CMK (cell line): ENCODE results near the gene RASL11A.
A peak's percentile ranks its signal among the peaks of the same experiment; 100 is the strongest.
"Not testable (repeated sequence)": the region's sequence is repeated elsewhere in the genome, so short reads cannot be mapped to it uniquely, and the experiment has no call there.

Experiments used
- DNase-seq: peaks from one replicate; pipeline ENCODE4 v3.0.0-alpha.2; 2010; ENCODE audit warnings: low read depth

Gene RASL11A, protein sequence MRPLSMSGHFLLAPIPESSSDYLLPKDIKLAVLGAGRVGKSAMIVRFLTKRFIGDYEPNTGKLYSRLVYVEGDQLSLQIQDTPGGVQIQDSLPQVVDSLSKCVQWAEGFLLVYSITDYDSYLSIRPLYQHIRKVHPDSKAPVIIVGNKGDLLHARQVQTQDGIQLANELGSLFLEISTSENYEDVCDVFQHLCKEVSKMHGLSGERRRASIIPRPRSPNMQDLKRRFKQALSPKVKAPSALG

DNA sequence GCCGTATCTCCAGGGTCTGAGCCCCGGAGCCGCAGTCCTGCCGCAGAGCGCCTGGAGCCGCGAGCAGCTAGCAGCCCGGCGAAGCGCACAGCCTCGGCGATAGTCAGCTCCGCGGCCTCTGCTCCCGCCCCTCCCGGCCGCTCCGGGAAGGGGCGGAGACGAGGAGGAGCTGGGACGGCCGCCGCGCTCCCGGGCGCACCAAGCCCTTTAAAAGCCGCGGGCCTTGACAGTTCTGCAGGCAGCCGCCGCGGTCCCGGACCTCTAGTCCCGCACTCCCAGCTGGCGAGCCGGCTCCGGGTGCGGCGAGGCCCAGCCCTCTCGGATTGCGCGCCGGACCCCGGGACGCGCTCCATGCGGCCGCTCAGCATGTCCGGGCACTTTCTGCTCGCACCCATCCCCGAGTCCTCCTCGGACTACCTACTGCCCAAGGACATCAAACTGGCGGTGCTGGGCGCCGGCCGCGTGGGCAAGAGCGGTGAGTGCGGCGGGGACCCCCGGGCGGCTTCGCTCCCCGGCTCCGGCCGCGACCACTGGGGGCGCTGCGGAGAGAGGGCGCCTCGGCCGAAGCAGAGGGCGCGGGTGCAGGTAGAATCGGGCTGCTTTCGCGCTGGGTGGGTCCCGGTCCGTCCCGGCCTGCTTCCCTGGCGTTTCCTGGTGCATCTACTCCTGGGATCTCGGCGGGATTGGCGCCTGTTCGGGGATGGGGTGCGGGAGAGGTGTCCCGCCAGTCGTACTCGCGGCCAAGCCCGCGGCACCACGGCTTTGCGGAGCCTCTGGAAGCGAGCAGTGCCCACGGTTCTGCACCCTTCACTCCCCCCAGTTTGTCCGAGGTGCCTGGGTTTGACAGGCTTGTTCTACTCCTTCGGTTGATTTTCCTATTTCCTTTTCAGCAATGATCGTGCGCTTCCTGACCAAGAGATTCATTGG, at the start of gene RASL11A:
Gene RASL11A, plus strand, starts transcription at position 237 of the 927 bp plus-strand sequence. Its CDS starts 115 bp downstream, at position 352.
- no peak for DNase-seq

DNA sequence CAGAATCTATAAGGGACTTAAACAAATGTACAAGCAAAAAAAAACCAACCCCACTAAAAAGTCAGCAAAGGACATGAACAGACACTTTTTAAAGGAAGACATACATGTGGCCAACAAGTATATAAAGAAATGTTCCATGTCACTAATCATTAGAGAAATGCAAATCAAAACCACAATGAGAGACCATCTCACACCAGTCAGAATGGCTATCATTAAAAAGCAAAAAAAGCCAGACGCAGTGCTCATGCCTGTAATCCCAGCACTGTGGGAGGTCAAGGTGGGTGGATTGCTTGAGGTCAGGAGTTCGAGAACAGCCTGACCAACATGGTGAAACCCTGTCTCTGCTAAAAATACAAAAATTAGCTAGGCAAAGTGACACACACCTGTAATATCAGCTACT, 48.5 kb upstream of the RASL11A start:
- DNase-seq: not testable (repeated sequence)

DNA sequence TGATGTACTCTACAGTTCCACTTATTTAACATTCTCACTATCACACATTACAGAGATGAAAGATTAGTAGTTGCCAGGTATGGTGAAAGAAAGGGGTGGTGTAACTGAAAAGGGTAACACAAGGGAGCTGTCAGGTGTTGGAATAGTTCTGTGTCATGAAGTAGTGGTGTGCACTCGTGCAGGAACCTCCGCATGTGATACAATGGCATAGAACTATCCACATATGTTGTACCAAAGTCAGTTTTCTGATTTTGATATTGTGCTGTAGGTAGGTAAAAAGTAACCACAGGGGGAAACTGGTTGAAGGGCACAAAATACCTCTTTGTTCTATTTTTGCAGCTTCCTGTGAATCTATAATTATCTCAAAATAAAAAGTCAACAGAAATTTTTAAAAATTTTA, 43.6 kb upstream of the RASL11A start:
- DNase-seq: no peak

DNA sequence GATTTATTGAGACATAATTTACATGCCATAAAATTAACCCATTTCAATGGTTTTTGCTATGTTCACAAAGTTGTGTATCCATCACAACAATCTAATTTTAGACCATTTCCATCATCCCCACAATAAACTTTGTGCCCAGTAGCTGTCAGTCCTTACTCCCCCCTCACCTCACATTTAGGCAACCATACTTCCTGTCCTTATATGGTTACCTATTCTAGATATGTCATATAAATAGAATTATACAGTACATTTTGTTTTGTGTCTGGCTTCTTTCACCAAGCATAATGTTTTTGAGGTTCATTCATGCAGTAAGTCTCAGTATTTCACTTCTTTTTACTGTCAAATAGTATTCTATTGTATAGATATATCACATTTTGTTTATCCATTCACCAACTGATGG, 42.5 kb upstream of the RASL11A start:
- no peak for DNase-seq

DNA sequence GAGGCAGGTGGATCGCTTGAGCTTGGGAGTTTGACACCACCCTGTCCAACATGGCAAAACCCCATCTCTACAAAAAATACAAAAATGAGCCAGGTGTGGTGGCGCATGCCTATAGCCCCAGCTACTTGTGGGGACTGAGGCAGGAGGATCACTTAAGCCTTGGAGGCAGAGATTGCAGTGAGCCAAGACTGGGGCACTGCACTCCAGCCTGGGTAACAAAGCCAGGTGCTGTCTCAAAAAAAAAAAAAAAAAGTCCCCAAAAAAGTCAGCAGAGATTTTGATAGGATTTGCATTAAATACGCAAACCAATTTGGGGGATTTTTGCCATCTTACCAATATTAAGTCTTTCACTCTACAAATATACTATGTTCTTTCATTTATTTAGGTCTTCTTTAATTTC, 41.0 kb upstream of the RASL11A start:
- DNase-seq: no peak

DNA sequence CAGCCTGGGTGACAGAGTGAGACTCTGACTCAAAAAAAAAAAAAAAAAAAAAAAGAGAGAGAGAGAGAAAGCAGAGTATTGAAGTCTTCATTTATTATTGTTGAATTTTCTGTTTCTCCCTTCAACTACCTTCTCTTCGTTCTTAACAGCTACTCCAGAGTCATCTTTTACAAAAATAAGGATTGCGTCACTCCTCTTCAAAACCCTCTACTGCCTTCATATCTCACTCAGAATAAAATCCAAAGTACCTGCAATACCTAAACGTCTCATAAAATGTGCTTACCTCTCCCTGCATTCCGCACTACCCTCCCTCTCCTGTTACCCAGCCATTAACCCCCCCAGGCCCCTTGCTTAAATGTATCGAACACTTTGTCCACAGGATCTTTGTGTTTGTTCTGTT, 36.7 kb upstream of the RASL11A start:
- DNase-seq: no peak

DNA sequence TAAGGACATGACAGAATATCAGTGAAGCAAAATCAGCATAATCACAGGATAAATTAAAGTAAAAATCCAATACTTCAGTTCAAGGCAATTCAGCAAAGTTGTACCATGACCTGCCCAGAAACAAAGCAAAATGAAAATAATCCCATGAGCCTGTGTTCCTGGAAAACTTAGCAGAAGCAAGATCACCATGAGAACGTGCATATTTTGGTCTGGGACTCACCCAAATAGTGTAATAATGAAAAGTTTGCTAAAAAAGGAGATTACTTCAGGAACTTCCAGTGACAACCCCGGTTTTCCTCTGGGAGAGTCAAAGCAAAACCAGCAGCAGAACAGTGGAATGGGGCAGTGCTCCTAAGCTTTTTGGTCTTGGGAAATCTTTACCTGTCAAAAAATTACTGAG, 34.2 kb upstream of the RASL11A start:
- DNase-seq: no peak

DNA sequence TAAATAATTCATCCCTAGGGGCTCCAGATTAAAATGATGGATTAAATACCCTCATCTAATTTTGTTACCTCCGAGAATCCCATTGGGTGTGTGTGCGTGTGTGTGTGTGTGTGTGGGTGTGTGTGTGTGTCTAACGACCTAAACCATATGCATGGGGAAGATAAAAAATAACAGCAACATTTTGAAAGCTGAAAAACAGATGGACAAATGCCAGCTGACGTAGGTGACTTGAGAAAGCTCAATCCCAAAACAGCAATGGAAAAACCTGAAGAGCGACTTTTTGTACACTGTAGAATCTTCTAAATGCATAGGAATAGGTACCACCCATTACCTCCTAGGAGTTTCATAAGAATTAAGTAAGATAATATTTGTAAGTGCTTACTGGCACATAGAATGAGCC, 27.9 kb upstream of the RASL11A start:
- no peak for DNase-seq

DNA sequence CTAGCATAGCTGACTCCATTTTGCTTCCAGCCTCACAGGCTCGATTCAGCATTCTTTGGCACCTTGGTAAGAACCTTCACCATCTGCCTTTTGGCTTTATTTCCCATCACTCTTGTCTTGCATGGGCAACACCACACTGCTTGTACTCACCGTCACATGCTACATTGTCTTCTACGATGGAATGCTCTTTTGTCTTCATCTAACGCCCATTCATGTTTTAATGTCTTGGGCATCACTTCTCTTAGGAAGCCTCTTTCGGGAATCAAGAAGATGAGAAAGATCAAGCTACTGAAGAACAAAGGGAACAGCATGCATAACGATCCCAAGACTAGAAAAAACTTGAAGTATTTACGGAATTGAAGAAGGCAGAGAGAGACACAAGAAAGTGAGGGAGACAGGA, 25.0 kb upstream of the RASL11A start:
- no peak for DNase-seq

DNA sequence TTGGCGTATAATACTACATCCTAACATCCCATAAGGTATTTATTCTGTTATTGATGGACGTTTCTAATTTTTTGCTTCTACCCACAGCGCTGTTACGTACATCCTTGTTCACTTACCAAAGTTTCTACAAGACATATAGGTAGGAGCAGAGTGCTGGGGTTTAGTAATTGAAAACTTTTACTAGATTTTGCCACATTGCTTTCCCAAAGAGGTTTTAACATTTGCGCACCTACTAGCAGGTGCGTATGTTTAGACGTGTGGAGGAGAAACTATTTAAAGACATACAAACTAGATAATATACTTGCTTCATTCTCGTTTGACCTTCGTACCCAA, 19.8 kb upstream of the RASL11A start:
- no peak for DNase-seq

DNA sequence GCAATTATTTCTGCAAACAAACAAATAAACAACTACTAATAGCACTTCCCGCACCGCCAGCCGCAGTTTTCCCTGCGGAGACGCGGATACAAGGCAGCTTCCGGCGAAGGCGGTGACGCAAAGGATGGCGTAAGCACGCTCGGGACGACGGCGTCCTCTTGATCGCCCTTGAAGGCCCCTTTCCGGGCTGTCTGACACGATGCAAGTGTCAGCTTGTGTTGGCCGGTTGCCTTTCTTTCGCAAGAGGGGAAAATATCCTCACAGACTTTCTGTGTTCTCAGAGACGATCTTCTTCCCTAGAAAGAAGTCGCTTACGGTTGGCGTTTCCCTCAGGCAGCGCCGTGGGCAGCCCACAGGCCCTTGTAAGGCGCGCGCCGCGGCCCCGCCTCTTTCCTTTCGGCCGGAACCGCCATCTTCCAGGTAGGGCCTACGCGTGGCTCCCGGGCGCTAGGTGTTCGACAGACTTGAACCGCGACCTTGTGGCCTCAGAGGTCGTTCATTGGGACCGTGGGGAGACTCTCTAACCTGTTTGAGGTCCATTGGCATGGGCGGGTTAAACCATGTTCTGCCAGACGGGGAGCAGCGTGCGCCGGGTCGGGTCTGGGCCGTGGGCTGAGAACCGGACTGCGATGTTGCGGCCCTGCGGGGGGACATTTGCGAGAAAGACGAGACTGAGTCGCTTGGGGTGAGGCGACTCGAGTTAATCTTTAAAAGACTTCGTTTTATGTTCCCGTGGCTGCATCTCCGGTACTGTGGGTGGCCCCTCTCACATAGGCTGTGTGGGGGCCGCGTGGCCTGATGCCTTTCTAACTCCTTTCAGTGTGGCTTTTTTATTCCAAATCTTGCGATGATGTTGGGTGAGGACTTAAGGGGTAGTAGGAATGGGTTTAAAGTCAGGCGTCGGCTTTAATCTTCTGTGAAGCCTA, 19.2 kb upstream of the RASL11A start, which contains the start of gene RPL21:
Gene RPL21, plus strand, starts transcription at position 393 of the 926 bp plus-strand sequence. CDS start 2,219 bp downstream, outside the sequence.
- DNase-seq: peak; percentile 73

DNA sequence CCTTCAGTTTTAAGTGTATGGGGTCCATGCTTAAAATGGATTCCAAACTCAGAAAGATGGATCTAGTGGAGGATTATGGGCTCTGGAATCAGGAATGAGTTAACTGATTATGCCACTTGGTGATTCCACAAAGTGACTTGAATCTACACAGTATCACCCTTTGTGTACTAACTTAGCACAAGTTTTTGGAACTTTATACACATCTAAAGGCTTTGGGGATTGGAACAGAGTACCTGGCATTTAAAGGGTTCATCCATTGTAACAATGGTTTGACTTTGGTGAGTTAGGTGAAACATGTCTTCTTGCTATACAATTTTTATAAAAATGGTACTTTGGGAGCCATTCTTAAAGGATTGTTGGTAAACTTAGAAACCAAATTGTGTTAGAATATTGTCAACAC, 18.2 kb upstream of the RASL11A start:
- DNase-seq: no peak

DNA sequence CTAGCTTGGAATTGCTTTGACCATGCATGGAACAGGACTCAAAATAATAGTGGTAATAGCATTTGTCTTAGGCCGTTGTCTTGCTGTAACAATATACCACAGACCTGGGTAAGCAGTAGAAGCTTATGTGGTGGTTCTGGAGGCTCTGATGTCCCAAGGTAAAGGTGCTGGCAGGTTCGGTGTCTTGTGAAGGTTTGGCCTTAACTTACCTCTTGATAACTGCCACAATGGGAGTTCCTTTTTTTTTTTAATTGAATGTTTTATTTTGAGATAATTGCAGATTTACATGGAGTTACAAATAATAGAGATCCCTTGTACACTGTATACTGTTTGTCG, 13.4 kb upstream of the RASL11A start:
- no peak for DNase-seq

DNA sequence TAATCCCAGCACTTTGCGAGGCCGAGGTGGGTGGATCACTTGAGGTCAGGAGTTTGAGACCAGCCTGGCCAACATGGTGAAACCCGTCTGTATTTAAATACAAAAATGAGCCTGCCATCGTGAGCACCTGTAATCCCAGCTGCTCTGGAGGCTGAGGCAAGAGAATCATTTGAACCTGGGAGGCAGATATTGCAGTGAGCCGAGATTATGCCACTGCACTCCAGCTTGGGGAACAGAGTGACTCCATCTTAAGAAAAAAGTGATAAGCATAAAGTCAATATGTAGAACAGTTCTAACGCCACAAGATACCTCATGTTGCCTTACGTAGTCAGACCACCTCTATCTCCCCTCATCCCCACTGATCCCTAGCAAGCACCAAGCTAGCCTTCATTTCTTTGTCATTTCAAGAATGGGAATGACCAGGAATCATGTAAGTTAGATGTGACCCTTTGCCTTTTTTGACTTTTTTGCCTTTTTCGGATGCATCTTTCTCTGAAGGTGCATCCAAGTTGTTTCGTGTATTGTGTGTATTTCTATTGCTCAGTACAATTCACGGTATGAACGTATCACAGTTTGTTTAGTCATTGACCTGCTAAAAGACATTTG, 12.9 kb upstream of the RASL11A start:
- DNase-seq: no peak

DNA sequence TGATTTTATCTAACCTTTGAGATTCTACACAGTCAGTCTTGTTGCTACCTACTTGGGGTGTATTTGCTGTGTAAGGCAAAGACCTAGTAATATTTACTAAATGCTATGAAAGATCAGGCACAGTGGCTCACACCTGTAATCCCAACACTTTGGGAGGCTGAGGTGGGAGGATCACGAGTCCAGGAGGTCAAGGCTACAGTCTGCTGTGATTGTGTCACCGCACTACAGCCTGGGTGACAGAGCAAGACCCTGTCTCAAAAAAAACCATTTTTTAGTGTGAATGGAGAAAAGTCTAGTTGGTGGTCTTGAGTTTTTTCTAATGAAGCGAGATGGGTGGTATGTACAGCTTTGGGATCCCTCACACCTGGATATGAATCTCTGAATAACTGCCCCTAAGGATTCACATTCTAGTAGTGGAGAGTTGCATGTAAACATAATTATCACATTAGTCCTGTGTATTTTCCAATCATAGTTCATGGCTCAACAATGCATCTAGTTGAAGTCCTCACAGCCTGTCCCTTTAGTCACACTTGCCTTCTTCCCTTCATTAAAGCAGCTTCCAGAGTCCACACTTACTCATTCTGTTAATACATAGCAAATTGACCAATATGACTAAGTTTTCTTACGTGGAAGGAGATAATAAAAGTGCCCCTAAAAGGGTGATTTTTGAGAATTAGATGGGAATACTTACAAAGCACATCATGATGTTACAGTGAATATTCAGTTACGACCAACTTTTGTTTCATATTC, 11.8 kb upstream of the RASL11A start:
- DNase-seq: no peak

DNA sequence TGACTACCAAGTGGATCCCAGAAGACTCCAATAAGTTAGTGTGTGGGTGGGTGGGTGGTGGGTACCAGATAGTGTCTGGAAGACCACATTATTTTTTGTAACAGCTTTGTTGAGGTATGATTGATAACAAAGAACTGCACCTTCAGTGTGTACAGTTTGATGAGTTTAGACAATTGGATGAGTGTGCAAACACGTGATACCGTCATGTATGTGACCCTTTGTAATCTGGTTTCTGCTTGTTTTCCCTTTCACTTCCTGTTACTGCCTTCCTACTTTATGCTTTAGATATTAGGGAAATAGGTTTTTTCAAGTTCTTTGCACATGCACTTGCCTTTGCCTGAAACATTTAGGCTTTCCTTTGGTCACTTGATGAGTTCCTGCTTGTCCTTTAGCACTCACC, 10.8 kb upstream of the RASL11A start:
- DNase-seq: no peak

DNA sequence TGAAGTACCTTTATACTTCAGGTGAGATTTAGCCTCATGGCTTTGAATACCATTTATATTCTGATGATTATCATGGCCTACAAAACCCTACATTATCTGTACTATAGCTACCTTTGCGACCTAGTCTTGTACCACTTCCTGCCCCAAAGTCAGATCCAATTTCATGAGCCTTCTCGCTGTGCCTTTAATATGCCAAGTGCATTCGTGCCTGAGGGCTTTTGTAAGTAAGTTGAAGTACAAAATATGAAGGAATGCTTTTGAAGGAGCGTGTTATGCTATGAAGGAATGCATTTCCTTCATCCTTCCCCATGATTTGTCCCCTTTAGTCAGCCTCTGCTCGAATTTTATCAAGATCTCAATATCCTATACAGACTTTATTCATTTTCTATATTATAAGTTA, 9.2 kb upstream of the RASL11A start:
- no peak for DNase-seq

DNA sequence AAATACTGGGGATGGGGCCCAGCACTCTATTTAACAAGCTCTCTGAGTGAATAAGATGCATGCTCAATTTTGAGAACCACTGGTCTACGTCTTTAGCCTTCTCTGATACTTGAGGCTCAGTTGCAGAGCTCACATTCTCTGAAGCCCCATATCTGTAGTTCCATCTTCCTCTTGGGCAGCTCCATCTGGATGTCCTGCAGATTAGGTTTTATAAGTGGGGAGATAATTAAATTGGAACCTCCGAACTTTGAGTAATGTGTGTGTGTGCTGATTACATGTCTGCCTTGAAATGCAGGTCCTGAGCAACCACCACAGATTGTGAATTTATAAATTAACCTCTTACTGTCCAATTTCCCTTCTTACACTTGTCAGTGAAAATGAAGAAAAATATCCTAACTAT, 7.2 kb upstream of the RASL11A start:
- no peak for DNase-seq

DNA sequence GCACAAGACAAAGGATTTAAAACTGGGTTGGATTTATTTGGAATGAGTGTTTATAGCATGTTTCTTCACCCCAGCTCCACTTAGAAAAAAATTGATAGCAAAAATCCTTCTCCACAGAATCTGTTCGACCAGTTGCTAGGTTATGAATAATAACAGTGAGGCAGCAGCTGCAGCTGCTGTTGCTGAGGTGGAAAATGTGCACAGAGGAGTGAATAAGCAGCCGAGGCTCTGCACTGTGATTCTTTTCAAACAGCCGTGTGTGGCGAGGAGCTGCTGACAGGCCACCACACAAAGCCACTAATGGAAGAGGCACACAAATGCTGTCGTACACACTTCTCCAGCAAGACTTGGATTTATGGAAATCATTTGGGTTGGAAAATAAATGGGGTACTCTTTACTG, 6.4 kb upstream of the RASL11A start:
- no peak for DNase-seq

DNA sequence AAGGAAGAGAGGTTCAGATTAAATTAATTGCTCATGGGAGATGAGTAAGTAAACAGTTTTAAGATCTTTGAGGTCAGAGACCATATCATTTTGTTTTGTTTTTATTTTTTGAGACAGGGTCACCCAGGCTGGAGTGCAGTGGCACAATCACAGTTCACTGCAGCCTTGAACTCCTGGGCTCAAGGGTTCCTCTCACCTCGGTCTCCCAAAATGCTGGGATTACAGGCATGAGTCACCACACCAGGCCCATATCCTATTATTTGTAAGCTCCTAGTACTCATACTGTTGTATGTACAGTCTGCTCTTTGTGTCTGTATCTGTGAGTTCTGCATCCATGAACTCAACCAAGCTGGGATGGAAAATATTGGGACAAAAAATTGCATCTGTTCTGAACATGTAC, 6.0 kb upstream of the RASL11A start:
- no peak for DNase-seq

DNA sequence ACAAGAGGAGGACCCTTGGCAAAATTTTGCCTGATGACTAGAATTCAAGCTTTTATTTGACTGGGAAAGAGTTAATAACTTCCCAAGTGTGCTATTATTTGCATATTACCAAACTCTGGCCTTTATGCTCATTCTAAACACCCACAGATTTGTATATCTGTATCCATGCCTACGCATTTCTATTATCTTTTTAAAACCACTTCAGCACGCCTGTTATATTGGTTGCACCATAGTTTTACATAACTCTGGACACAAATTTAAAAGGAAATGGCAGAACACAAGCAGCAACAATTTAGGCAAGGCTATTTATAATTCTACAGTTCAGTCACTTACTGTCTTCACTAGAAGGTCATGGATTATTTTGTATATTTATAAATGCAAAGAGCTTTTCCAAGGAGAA, 3.7 kb upstream of the RASL11A start:
- no peak for DNase-seq
